ENCODE measurements around the gene NPHP4.

Gene NPHP4

DNA sequence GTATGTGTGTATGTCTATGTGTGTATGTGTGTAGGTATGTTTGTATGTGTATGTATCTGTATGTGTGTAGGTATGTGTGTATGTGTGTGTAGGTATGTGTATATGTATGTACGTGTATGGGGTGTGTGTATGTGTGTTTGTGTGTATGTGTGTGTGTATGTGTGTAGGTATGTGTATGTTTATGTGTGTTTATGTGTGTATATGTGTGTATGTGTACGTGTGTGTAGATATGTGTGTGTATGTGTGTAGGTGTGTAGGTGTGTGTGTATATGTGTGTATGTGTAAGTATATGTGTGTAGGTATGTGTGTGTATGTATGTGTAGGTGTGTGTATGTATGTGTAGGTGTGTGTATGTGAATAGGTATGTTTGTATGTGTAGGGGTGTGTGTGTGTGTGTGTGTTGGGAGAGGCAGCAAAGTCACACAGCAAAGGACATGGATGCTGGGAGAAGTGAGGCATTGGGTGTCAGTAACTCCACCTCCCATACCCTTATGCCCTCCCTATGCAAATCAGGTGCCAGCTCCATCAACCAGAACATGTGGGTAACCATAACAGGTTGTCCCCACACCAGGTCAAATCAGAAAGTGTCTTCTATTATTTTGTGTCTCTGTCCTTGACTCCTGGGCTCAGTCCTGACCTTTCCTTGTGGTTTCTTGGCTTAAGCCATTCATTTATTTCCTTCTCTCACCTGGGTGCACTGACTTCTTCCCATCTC is 38.5 kb upstream of the NPHP4 start:
- TF ChIP-seq, protein P1, sequence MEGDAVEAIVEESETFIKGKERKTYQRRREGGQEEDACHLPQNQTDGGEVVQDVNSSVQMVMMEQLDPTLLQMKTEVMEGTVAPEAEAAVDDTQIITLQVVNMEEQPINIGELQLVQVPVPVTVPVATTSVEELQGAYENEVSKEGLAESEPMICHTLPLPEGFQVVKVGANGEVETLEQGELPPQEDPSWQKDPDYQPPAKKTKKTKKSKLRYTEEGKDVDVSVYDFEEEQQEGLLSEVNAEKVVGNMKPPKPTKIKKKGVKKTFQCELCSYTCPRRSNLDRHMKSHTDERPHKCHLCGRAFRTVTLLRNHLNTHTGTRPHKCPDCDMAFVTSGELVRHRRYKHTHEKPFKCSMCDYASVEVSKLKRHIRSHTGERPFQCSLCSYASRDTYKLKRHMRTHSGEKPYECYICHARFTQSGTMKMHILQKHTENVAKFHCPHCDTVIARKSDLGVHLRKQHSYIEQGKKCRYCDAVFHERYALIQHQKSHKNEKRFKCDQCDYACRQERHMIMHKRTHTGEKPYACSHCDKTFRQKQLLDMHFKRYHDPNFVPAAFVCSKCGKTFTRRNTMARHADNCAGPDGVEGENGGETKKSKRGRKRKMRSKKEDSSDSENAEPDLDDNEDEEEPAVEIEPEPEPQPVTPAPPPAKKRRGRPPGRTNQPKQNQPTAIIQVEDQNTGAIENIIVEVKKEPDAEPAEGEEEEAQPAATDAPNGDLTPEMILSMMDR (IDR thresholded peaks at IDR 0.05; ENCODE audit: control extremely low read depth, extremely low read depth, low read depth, missing control alignments) = no peak
- CTCF ChIA-PET = interaction anchor here (1.6 kb wide), 1 partner anchor 23 kb away, joined by 4 read pairs; no protein-coding TSS in a partner anchor
- no peak for DNase-seq (ENCODE audit: extremely low spot score)
- POLR2A ChIA-PET = no interaction called here

DNA sequence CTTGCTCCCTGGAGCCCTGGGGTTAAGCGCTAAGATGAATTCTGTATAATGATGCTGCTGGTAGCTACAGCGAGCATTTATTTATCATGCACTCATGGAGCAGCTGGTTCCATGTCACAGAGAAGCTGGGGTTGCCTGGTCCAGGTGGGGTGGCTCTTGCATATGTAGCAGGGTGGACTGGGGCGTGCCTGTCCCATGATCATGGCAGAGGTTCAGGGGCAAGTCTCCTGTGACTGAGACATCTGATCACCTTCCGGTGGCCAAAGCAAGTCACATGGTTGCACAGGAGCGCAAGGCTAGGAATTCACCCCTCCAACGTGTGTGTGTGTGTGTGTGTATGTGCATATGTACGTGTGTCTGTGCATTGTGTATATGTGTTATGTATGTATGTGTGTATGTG is 37.9 kb upstream of the NPHP4 start:
- TF ChIP-seq, protein P1 (IDR thresholded peaks at IDR 0.05; ENCODE audit: control extremely low read depth, extremely low read depth, low read depth, missing control alignments) = no peak
- DNase-seq (ENCODE audit: extremely low spot score) = no peak
- CTCF ChIA-PET = interaction anchor here (1.6 kb wide), 1 partner anchor 23 kb away, joined by 4 read pairs; no protein-coding TSS in a partner anchor
- POLR2A ChIA-PET = no interaction called here

DNA sequence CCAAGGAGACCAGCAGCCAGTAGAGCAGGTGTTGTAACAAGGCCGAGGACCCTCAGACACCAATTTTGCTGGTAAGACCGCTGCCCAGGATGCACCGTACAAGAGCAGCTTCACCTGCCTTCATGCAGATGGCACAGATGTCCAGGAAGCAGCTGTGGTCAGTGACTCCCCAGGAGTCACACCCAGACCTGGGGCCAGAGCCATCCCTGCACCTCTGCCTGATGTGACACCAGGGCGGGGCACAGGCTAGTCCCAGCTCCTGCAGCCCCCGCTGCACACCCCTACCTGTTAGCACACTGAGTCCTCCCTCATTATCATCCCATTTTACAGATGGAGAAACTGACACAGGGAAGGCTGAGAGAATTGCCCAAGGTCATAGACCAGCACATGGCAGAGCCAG is 37.1 kb upstream of the NPHP4 start:
- DNase-seq (ENCODE audit: extremely low spot score) = no peak
- TF ChIP-seq, protein P1 (IDR thresholded peaks at IDR 0.05; ENCODE audit: control extremely low read depth, extremely low read depth, low read depth, missing control alignments) = no peak
- ChIA-PET CTCF (interaction anchor here (1.6 kb wide), 1 partner anchor 24 kb away, joined by 4 read pairs; no protein-coding TSS in a partner anchor), POLR2A (interaction anchor here (0.7 kb wide), 1 partner anchor 114 kb away, joined by 10 read pairs; no protein-coding TSS in a partner anchor)

DNA sequence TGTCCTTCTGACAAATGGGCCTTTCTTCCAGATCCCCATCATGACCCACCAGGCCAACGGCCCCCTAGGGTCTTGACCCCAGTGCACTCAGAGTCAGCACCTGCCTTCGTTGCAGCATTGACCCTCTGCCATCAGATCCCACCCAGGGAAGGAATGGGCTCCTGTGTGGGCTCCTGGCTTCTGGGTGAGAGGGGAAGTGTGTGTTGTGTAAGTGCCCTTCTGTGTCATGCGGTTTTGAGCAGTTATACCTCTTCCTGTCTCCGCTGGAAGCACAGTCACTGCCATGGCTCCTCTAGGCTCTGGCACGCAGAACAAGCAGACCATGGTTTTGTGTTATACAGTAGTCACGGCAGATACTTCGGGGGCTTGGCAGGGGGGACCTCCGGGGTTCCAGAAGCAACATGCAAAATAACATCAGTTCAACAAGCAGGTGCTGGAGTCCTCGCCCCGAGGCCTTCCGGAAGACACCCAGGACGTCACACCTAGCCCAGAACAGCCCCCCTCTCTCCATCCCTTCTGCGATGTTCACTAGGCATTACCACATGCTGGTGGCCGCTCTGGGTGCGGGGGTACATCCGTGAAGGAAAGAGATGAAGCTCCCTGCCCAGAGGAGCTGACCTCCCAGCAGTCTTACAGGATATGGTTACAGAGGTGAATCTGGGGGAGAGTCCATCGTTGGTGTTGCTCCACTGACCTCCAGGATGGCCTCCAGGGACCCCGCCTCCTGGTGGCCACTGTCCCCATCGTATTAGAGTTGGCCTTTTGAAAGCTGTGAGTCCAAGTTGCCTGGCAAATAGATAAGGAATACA is 36.0 kb upstream of the NPHP4 start:
- TF ChIP-seq, protein P1 (IDR thresholded peaks at IDR 0.05; ENCODE audit: control extremely low read depth, extremely low read depth, low read depth, missing control alignments) = no peak
- POLR2A ChIA-PET = no interaction called here
- peak; percentile 57 for DNase-seq (ENCODE audit: extremely low spot score)
- CTCF ChIA-PET = interaction anchor here (1.2 to 1.3 kb wide), 2 partner anchors 9 to 12 kb away, joined by 3 to 4 read pairs; no protein-coding TSS in a partner anchor

DNA sequence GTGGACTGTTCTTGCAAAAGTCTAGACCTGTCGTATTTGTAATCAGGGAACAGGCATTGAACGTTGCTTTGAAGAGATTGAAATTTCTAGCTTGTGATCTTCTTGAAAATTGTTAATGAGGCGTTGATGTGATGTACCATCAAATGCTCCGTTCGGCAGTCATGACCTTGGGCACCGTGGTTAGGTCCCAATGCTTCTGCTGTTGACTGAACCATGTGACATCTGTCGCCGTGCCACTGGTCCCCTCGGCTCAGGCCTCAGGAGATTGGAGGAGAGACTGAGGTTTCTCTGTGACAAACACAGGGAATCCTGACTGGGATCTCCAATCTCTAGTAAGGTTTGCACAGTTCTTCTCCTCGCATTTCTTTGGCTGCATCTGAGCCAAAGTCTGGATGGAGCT is 35.4 kb upstream of the NPHP4 start:
- ChIA-PET POLR2A (interaction anchor here (3.6 kb wide), 1 partner anchor 34 kb away, joined by 15 read pairs; the partner anchor contains the start of gene NPHP4), CTCF (interaction anchor here (1.2 to 1.3 kb wide), 2 partner anchors 10 to 12 kb away, joined by 3 to 4 read pairs; no protein-coding TSS in a partner anchor)
- no peak for DNase-seq (ENCODE audit: extremely low spot score)
- TF ChIP-seq, protein P1 (IDR thresholded peaks at IDR 0.05; ENCODE audit: control extremely low read depth, extremely low read depth, low read depth, missing control alignments) = no peak

DNA sequence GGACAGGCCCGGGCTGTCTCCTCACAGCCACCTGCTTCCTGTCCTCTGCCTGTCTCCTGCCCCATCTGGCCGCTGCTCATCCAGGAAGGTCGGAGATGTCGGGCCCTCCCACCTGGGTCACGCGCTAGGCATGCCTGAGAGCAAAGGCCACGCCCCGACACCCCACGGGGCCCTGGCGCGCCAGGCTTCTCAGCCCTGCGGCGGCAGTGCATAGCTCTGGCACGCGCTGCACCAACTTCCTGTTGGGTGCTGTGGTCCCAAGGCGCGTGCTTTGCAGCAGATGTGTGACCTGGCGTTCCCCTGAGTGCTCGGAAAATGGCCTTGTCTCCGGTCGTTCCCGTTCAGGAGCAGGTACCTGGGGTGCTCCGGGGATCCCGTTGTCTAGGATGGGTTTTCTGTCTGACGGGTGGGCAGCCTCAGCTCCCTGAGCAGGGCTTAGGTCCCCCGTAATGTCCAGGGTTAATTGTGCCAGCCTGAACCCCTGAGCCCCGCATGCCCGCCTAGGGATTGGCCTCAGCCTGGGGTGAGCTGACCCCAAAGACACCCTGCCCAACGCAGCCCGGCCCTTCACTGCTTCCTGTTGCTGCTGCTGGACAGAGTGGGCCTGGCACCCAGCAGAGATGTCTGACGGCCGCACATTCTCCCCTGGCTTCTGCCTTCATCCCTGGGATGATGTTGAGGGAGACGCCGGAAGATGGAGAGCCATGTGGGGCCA is 34.0 kb upstream of the NPHP4 start:
- ChIA-PET POLR2A (interaction anchor here (3.6 kb wide), 1 partner anchor 33 kb away, joined by 15 read pairs; the partner anchor contains the start of gene NPHP4), CTCF (interaction anchor here (0.9 to 1.7 kb wide), 2 partner anchors 8 to 35 kb away, joined by 4 to 10 read pairs; partner anchors contain the start of gene NPHP4)
- DNase-seq (ENCODE audit: extremely low spot score) = peak; percentile 90
- TF ChIP-seq, protein P1 (IDR thresholded peaks at IDR 0.05; ENCODE audit: control extremely low read depth, extremely low read depth, low read depth, missing control alignments) = no peak

All from GM10248 (cell line).